Measurements from ENCODE around the gene CRMP1.

The CRMP1 gene

DNA sequence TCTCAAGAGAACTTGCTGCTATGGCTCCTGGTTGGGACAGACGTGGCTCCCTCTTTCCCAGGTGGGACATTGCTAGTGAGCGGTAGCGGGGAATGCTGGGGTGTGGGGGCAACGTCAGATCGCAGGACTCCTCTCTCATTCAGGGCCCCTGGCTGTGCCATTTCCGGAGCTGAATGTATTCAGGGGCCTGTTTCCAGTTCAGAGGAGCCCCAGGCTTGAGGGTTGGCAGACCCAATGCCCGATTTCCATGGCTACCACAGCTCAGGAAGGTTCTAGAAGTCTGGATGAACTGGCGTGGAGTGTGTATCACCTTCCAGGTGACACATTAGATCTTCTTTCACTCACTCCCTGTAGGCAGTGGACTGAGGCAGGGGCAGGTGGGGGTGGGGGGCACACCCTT is 26.2 kb upstream of the CRMP1 start:
- DNase-seq = no peak

GRCh38 chr4:5918331-5918985 is 25.6 kb upstream of the CRMP1 start:
- DNase-seq = no peak

DNA sequence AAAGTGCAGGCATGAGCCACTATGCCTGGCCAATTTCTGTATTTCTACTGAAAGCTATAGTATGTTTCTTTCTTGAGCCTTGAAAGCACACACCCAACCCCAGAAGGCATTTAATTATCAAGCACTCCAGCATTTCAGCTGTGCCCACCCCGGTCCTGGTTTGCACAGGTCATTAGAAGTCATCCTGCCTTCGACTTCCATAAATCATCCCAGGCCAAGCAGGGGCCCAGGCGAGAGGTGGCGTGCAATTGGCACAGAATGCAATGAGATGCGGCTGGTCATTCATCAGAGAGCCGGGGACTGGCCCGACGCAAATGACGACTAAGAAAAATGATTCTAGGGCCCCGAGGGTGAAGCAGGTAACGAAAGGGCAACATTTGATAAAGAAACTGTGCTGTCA is 24.8 kb upstream of the CRMP1 start:
- no peak for DNase-seq

DNA sequence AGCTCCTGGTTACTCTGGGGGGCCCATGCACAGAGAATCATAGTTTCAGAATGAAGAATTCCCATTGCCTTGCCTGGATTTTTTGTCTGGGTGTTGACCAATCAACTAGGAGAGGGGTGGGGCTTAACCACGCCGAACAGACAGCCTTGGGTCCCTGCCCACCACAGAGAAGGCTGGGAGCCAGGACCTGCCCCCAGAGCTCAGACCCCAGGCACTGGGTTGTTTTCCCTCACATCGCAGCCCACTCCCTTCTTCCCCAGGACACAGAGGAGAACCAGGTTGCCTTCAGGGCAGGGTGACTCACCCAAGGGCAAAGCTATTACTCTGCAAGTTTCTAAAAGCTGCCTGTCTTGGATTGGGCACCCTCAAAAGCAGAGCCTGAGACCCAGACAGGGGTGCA is 23.3 kb upstream of the CRMP1 start:
- no peak for DNase-seq

- no peak for DNase-seq
Observed at GRCh38 chr4:5913454-5913853, 20.6 kb upstream of the CRMP1 start.

GRCh38 chr4:5912614-5913019 is 19.7 kb upstream of the CRMP1 start:
- peak; percentile 80 to 85 for DNase-seq

DNA sequence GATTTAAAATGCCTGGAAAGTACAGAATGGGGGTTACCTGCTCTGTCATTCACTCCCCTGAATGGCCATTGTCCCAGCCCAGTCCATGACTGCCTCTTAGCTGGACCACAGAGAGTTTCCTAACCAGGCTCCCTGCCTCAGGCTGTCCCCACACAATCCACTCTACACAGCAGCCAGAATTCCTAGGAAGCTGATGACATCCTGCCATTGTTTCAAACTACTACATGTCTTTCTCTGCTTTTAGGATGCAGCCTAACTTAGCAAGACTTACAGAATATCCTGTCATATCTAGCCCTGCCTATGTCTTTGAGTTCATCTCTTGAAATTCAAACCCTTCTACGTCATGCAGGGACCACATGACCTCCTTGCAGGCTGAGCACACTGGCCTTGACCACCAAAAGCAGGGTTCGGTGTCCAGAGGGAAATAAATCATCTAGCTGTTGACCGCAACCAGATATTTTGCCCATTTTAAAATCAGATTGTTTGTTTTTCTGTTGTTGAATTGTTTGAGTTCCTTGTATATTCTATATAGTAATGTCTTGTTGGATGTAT is 16.1 kb upstream of the CRMP1 start:
- no peak for DNase-seq

DNA sequence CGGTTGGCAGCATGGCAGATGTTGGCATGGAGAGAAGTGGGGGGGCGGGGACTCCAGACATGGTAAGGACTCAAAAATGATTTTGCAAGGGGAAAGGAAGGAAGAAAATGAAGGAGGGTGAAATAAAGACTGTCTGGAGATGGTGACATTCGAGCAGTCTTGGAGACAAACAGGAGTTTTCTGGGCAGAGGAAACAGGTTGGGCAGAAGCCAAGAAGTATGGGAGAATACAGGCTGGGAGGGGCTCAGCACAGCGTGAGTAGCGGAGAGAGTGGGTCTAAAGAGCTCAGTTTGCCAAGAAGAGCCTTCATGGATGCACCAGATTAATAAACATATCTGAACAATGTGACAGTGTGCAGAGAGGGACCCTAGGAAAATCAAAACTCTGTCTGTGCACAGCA is 13.3 kb upstream of the CRMP1 start:
- DNase-seq = no peak

DNA sequence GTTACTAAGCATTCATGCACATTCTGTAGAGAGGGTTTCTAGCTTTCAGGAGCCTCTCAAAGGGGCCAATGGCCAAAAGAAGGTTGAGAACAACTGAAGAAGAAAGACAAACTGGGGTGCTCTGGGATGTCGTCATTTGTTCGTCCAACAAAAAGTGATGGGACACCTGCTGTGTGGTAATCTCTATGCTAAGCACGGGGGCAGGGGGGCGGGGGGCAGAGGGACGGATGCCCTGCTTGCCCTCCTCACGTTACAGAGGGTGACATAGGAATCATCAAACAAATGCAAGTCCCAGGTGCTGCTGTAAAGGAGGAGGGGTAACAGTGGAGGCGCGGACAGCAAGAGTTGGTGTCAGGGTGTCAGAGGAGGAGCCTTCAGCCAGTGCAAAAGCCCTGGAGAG is 12.8 kb upstream of the CRMP1 start:
- DNase-seq = no peak

GRCh38 chr4:5900844-5901243 is 8.0 kb upstream of the CRMP1 start:
- DNase-seq = no peak

GRCh38 chr4:5899881-5900280 is 7.0 kb upstream of the CRMP1 start:
- DNase-seq = no peak

GRCh38 chr4:5899396-5899795 is 6.5 kb upstream of the CRMP1 start:
- DNase-seq = no peak

- DNase-seq = no peak
Observed at GRCh38 chr4:5897674-5898073, 4.8 kb upstream of the CRMP1 start.

- DNase-seq = no peak
Observed at GRCh38 chr4:5895287-5895686, 2.4 kb upstream of the CRMP1 start.

GRCh38 chr4:5894266-5894665 is 1.4 kb upstream of the CRMP1 start:
- DNase-seq = peak; percentile 58 to 82

GRCh38 chr4:5893591-5893990 is 705 bp upstream of the CRMP1 start:
- no peak for DNase-seq

- DNase-seq = peak in 1 of 2 experiments; percentile 73
Observed at GRCh38 chr4:5892323-5893003, 423 bp downstream of the CRMP1 start.

- peak in 1 of 2 experiments; percentile 64 for DNase-seq
Observed at GRCh38 chr4:5891563-5892322, 1.1 kb downstream of the CRMP1 start.

DNA sequence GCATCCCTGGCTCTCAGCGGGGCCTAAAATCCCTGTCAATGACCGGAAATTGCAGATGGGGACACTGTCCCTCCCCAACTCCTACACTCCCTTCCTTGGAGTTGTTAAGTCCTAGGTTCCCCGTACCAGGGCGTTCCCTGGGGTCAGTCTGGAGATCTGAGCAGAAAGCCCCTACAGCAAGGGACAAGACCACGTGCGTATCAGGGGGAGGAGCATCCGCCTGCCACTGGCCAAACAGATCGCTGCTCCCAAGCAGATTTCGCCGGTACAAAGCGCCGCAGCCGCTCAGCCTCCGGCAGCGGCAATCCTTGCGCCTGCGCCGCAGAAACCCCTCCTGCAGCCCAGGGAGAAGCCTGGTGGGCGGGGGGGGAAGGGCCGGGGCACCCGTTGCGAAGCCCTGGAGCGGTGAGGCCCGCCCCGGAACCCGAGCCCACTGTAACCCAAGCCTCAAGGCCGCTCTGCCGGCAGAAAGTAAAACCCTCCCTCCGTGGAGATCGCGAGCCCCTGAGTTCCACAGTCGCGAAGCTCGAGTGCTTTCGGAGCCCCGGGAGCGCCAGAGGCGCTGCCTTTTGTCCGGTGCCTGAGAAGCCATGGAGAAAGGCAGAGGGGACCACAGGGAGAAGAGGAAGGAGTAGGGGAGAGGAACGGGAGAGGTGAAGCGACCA is 2.7 kb downstream of the CRMP1 start:
- peak; percentile 89 to 97 for DNase-seq

- DNase-seq = no peak
Observed at GRCh38 chr4:5889002-5889696, 3.7 kb downstream of the CRMP1 start.

DNA sequence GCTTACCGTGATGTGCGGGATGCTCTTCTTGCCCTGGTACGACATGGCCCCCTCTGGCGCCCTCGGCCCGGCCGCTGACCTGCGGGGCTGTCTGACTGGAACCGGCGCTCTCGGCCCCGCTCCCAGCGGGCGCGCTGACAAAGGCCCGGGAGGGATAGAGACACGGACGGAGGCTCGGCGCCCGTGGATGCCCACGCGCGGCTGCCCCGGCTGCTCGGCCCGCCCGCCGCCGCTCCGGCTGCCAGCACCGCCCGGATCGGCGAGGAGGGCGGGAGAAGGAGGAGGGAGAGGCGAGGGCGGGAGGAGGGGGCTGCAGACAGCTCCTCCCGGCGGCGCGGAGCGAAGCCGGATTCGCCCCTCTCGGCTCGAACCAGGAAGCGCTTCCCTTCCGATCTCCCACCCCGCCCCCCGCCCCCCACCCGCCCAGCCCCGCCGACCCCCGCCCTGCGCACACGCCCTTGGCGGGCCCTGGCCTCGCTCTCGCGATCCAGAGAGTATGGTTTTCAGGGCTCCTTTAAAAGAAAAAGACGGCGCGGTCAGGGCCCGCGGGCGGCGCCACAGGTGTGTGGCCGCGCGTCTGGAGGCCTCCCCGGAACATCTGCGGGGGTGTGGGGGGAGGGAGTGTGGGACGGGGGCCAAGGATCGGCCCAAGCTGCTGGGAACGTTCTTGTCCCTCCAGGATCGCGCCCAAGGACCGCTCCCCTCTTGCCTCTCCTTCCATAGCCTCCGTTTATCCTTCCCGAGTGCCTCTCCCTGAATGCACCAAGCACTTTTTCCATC is 4.5 kb downstream of the CRMP1 start:
- DNase-seq = peak in 1 of 2 experiments; percentile 86

Data from NCI-H526 (cell line).